Measurements from ENCODE around the gene SRD5A2.

SRD5A2 gene, protein sequence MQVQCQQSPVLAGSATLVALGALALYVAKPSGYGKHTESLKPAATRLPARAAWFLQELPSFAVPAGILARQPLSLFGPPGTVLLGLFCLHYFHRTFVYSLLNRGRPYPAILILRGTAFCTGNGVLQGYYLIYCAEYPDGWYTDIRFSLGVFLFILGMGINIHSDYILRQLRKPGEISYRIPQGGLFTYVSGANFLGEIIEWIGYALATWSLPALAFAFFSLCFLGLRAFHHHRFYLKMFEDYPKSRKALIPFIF

GRCh38 chr2:31580321-31581117 is at the start of gene SRD5A2:
Gene SRD5A2, minus strand, starts transcription at chr2:31580938. Its CDS starts 38 bp downstream, at chr2:31580900.
- no peak for DNase-seq (ENCODE audit: low spot score)

- DNase-seq (ENCODE audit: low spot score) = no peak
Measured at GRCh38 chr2:31606509-31606908, 25.8 kb upstream of the SRD5A2 start.

DNA sequence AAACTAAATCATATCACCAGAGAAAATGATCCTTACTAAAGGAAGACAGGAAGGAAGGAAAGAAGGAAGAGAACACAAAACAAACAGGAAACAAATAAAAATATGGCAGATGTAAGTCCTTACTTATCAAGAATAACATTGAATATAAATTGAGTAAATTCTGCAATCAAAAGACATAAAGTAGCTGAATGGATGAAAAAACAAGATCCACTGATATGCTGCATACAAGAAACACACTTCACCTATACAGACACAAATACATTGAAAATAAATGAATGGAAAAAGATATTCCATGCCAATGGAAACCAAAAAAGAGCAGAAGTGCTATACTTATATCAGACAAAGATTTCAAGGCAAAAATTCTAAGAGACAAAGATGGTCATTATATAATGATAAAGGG is 18.0 kb upstream of the SRD5A2 start:
- no peak for DNase-seq (ENCODE audit: low spot score)

DNA sequence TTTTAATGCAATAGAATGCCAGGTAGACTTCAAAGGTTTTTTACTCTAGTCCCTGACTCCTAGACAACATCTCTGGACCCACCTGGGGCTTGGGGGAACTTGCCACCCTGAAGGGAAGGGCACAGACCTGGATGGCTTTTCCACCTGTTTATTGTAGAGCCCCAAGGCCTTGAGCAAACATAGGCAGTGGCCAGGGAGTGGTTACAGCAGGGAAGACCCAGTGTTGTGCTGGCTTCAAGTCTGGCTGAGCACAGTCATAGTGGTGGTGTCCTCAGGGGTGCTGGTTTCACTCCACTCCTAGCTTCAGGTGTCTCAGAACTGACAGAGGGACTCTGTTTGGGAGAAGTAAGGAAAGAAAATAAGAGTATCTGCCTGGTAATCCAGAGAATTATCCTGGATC is 5.5 kb upstream of the SRD5A2 start:
- no peak for DNase-seq (ENCODE audit: low spot score)

- DNase-seq (ENCODE audit: low spot score) = no peak
Measured at GRCh38 chr2:31581124-31581795, 522 bp upstream of the SRD5A2 start.

GRCh38 chr2:31579996-31580320 is 780 bp downstream of the SRD5A2 start:
- DNase-seq (ENCODE audit: low spot score) = no peak

GRCh38 chr2:31578316-31578715 is 2.4 kb downstream of the SRD5A2 start:
- DNase-seq (ENCODE audit: low spot score) = no peak

- DNase-seq (ENCODE audit: low spot score) = no peak
Measured at GRCh38 chr2:31577143-31577542, 3.6 kb downstream of the SRD5A2 start.

DNA sequence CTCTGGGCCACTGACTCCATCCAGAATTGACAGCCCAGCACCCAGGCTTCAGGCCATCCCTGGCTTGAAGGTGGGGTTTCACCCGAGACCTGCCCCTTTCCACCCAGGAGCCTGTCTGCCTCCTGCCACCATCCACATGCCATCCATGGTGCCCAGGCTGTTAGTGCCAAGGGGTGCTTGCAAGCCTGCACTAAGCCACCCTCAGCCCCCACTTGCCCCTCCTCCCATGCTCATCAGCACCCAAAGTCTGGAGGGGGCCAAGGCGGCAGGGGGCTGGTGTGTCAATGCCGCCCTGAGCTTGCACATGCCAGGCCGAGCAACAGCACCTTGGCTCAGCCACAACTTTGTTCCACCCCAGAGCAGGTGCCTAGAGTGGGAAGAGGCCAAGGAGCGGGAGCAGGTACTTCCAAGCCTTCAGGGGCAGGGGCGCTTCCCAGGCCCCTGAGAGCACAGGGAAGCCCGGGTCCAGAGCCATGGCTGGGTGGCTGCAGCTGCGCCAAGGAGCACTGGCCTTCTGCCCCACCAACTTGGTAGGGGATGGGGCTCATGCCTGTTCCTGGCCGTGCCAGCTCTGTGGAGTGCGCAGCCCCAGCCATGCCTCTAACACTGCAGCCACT is 12.0 kb downstream of the SRD5A2 start:
- DNase-seq (ENCODE audit: low spot score) = no peak

GRCh38 chr2:31567679-31568078 is 13.1 kb downstream of the SRD5A2 start:
- no peak for DNase-seq (ENCODE audit: low spot score)

DNA sequence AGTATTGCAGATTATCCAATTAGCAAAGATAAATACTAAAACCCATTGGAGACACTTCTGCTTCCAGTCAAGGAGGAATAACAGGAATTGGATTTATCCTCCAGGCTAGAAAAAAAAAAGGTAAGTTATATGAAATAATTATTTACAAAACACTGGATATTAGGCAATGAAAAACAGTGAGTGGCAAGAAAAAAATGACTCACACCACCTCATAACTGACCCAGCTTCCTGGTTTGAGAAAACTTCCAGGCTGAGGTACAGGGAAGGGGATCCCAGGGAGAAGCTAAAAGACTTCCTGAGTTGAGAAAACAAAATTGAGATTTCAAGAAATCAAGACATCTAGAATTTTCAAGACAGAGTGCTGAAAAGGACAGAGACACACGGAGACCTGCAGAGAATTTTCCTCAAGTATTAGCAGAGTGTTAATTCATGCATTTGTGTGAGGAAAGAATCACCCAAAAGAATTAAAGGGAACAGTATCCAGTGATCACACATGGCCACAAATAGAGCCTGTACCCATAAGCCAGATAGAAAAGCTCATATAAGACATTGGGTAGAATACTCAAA is 17.4 kb downstream of the SRD5A2 start:
- no peak for DNase-seq (ENCODE audit: low spot score)

- DNase-seq (ENCODE audit: low spot score) = no peak
Measured at GRCh38 chr2:31561823-31562222, 18.9 kb downstream of the SRD5A2 start.

DNA sequence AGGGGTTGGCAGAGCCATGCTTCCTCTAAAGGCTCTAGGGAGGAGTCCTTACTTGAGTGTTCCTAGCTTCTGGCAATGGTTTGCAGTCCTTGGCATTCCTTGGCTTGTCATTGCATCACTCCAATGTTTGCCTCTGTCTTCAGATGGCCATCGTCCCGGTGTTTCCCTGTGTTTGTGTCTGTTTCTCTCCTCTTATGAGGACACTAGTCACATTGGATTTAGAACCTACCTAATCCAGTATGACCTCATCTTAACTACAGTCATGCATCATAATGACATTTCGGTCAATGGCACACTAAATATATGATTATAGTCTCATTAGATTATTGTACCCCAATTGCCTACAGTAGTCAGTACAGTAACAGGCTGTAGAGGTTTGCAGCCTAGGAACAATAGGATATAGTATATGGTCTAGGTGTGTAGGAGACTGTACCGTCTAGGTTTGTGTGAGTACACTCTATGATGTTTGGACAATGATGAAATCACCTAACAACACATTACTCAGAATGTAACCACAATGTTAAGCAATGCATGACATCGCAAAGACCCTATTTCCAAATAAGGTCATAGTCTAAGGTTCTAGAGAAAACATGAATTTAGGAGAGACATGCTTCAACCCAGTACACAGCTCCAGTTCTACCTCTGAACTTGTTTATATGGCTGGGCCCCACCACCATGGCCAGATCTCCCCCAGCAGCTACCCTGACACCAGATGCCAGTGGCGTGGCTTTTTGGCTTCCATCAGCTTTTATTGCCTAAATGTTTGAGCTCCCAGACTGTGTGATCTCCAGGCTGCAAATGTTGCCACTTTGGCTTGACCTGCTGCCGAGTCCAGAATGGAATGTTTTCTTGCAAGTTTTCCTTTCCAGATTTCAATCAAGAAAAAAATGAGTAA is 22.1 kb downstream of the SRD5A2 start:
- DNase-seq (ENCODE audit: low spot score) = no peak

DNA sequence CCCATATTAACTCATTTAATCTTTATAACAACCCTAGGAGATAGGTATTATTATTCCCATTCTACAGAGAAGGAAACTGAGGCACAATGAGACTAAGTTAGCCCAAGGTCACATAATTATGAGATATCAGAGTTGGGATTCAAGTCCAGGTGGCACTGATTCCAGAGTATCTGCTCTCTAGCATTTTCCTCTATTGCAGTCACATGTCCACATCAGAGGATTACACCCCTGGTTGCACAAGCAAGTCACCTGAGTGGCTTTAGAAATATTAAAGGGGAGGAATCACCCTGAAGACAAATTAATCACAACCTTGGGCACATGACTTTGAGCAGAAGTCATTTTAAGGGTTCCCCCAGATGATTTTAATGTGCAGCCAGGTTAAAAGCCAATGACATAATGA is 23.8 kb downstream of the SRD5A2 start:
- DNase-seq (ENCODE audit: low spot score) = no peak

- DNase-seq (ENCODE audit: low spot score) = no peak
Measured at GRCh38 chr2:31555967-31556706, 24.6 kb downstream of the SRD5A2 start.

DNA sequence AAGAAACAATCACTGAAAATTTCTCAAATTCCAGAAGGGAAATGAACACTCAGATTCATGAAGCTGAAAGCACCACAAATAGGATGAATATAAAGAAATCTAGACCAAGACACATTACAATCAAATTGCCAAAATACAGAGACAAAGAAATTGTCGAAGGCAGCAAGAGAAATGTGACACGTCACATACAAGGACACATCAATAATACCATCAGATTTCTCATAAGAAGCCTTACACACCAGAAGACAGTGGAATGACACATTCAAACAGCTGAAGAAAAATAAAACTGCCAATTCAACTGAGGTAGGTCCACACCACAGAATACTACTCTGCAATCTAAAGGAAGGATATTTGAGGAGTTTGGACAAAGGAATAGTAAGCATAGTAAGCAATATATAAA is 27.4 kb downstream of the SRD5A2 start:
- no peak for DNase-seq (ENCODE audit: low spot score)

DNA sequence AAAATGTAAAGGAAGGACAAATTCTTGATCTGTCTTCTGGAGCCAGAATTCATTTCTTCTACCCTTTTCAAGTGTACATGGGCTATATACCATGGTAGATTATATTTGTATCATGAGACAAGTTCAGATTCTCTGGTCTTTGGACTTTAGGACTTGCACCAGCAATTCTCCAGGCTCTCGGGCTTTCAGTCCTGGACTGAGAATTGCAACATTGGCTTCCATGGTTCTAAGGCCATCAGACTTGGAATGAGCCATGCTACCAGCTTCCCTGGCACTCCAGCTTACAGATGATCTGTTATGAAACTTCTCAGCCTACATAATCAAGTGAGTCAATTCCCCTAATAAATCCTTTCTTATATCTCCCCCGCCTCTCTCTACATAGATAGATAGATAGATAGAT is 33.3 kb downstream of the SRD5A2 start:
- no peak for DNase-seq (ENCODE audit: low spot score)

- no peak for DNase-seq (ENCODE audit: low spot score)
Measured at GRCh38 chr2:31541853-31542252, 38.9 kb downstream of the SRD5A2 start.

GRCh38 chr2:31539505-31539904 is 41.2 kb downstream of the SRD5A2 start:
- no peak for DNase-seq (ENCODE audit: low spot score)

GRCh38 chr2:31535768-31536167 is 45.0 kb downstream of the SRD5A2 start:
- DNase-seq (ENCODE audit: low spot score) = no peak

DNA sequence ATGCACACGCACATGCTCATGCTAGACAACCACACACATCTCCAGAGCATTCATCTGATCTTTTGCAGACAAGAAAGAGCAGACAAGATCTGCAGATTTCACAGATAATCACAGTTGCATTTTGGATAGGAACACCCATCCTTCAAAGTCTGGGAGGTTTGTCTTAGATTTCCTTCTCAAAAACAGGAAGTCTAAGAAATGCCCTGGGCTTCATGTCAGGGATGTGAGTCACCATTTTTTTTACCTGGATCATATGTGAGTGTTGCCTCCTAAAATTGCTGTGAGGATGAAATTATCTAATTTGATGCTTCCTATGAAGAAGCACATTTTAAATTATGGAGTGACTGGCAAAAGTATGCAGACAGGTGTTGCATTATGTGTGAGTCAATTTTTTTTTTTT is 46.1 kb downstream of the SRD5A2 start:
- DNase-seq (ENCODE audit: low spot score) = no peak
